Measurements from ENCODE around the gene PPP1R3E.
"Not testable (repeated sequence)": the region's sequence is repeated elsewhere in the genome, so short reads cannot be mapped to it uniquely, and the experiment has no call there.

Gene PPP1R3E, protein sequence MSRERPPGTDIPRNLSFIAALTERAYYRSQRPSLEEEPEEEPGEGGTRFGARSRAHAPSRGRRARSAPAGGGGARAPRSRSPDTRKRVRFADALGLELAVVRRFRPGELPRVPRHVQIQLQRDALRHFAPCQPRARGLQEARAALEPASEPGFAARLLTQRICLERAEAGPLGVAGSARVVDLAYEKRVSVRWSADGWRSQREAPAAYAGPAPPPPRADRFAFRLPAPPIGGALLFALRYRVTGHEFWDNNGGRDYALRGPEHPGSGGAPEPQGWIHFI

GRCh38 chr14:23302290-23303225 lies at the start of gene PPP1R3E:
Gene PPP1R3E, minus strand, starts transcription at chr14:23302859. Its CDS starts 283 bp downstream, at chr14:23302576.
- DNase-seq (ENCODE audit: low read depth in 2 of 2), result peak; percentile 70 to 83

GRCh38 chr14:23351681-23352505 lies 49.2 kb upstream of the PPP1R3E start:
- DNase-seq (ENCODE audit: low read depth in 2 of 2), result no peak

DNA sequence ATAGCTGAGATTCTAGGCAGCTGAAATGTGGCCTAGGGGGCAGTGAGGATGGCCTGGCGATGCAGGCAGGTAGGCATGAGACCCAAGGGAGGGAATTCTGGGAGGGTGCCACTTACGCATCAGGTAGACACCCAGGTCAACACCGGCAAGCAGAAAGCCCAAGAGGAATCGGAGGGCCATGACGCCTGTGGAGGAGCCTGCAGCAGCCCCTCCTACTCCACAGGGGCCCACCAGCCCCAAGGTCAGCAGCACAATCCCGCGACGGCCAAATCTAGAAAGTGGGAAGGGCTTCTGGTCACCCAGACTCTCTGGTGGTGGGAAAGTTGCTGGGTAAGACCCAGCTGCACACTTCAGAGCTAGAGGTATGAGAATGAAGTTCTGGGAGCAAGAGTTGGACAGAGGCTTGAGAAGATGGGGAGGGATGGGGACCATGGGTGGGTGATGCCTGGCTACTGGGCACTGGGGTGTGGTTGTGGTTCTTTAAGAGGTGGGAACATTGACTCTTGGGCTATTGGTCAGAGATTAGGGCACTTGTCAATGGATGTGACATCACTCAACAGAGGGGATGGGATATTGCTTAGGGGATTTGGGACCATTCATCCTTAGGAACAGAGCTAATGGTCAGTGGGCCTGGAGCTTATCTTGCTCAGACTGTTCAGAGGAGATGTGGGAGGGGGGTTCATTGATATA lies 46.6 kb upstream of the PPP1R3E start:
- no peak for DNase-seq (ENCODE audit: low read depth in 2 of 2)

GRCh38 chr14:23348297-23348655 lies 45.6 kb upstream of the PPP1R3E start:
- no peak for DNase-seq (ENCODE audit: low read depth in 2 of 2)

DNA sequence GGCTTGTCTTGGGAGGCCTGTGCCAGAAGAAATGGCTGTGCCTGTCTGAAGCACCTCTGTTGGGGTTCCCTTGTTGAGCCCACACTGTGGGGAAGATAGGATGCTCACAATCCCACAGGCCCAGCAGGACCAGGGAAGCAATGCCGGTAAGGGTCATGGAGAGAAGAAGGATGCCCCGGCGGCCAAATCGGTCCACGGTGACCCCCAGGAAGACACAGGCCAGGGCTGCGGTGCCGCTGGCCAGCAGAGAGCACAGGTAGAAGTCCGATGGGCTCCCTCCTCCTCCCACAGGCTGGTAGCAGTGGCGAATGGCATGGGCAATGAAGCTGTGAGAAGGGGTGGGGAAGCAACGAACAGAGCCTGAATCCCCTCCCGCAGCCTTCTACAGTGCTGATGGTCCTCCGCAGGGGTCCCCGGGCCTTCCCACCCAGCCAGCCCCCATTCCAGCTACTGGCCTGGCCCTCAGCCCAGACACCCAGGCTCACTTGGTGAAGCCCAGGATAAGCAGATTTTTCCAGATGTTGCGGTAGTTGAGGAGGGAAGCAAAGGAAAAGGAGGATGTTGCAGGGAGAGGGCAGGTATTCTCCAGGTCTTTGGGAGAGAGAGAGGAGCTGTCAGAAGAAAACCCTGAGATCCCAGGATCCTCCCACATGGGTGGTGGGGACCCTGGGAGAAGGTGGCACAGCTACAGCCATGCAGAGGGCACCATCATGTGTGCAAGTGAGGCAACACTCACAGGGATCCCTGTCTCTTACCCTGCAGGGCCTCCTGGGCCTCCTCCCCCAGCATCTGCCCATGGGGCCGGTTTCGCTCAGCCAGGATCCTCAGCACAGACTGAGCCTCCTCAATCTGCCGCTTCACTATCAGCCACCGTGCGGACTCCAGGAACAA lies 45.0 kb upstream of the PPP1R3E start:
- no peak for DNase-seq (ENCODE audit: low read depth in 2 of 2)

GRCh38 chr14:23346693-23347405 lies 44.2 kb upstream of the PPP1R3E start:
- no peak for DNase-seq (ENCODE audit: low read depth in 2 of 2)

DNA sequence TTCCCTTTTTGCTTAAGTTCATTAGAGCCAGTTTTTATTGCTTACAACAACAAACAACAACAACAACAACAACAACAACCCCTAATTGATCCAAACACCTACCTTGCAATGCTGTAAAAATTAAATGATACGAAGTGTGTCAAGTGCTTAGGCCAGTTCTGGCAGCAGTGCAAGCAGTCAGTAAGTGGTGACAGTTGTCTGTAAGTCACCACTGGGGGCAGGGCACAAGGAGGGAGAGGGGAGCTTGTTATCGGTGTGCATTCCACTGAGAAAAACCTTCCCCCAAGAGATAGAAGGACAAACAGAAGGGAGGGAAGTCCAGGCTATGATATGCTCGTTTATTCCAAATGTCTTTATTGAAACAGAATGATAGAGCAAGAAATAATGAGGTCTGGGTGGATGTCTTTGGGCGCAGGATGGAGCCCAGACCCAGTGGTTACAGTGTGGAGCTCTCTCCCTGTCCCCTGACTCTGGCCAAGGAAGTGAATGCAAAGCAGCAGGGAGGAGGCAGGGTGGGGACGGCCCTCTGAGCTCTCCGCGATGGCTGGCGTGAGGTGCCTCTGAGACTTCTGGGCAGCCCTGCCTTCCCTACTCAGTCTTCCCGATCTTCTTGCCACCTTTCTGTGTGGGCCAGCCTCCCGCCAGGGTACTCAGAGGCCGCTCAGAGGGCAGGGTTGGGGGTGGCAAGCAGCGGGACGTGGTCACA lies 43.5 kb upstream of the PPP1R3E start:
- no peak for DNase-seq (ENCODE audit: low read depth in 2 of 2)

DNA sequence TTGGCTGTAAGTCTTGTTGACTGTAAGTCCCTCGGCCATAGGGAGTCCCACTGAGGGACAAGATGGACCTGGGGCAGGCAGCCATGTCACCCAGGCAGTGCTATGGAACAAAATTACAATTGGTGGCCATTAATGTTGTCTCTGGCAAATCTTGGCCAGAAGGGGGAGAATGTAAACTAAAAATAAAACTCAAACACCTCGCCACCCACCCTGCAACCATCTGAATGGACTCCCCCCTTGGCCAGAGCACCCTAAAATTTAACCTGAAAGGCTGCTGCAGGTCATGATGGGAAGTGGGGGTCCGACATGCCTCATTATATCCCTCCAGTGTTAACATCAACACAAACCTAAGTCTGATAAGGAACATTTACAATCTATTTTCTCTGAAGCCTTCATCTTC lies 41.8 kb upstream of the PPP1R3E start:
- DNase-seq (ENCODE audit: low read depth in 2 of 2), result no peak

DNA sequence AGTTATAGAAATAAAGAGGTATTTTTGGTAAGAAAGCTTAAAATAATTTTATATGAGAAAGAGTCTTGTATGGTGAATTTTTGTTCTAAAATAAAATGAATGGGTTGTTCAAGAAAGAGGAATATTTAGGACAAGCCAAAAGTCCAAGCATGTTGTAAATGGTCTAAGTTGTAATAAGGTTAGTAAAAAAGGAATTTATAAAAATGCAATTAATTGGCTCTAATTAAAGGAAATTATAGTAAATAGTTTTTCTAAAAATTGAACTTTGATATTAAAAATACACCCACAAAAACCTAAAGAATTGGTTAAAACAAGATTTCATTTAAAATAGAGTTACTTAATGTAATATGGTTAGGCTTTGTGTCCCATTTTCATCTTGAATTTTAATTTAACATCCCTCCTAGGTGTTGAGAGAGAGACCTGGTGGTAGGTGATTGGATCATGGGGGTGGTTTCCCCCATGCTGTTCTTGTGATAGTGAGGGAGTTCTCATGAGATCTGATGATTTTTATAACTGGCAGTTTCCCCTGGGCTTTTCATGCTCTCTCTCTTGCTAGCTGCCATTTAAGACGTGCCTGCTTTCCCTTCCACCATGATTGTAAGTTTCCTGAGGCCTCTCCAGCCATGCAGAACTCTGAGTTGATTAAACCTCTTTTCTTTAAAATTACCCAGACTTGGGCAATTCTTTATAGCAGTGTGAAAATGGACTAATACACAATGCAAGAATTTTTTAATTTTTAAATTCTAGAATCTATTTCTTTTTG lies 37.0 kb upstream of the PPP1R3E start:
- no peak for DNase-seq (ENCODE audit: low read depth in 2 of 2)

DNA sequence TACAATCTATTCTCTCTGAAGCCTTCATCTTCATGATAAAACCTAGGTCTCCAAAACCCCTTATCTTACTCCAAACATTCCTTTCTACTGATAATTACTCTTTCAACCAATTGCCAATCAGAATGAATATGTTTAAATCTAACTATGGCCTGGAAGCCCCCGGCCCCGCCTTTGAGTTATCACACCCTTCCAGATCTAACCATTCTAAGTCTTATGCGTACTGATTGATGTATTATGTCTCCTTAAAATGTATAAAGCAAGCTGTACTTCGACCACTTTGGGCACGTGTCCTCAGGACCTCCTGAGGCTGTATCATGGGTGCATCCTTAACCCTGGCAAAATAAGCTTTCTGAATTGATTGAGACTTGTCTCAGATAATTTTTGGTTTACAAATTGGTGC lies 33.0 kb upstream of the PPP1R3E start:
- DNase-seq (ENCODE audit: low read depth in 2 of 2), result no peak

DNA sequence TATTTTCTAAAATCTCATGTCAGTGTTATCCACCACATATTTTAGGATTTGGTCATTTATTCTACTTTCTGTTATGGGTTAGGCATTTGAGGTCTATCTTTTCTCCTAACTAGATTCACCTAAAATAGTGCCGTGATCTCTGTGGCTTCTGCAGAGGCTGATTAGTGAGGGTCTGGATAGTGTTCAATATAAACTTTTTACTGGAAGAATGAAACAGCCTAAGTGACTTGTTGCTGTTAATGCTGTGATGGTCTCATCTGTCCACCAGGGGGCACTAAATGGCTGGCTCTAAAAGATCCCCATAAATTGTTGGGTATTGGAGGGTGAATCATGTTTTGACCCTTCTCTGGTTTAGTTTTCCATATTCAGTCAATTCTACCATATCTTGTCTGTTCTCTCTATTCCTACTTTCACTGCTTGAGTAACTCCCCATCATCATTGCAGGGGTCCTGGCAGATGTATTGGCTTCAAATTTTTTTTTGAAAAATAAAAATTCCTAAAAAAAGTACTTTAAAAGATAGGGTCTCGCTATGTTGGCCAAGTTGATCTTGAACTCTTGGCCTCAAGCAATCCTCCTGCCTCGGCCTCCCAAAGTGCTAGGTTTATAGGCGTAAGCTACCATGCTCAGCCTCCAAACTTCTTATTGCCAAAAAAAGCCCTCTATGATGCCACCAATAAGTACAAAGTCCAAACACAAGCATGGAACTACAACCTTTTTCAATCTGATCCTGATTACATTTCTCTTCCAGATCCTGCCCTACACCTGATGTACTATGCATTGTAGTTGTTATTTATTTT lies 25.5 kb upstream of the PPP1R3E start:
- peak; percentile 30 to 48 for DNase-seq (ENCODE audit: low read depth in 2 of 2)

DNA sequence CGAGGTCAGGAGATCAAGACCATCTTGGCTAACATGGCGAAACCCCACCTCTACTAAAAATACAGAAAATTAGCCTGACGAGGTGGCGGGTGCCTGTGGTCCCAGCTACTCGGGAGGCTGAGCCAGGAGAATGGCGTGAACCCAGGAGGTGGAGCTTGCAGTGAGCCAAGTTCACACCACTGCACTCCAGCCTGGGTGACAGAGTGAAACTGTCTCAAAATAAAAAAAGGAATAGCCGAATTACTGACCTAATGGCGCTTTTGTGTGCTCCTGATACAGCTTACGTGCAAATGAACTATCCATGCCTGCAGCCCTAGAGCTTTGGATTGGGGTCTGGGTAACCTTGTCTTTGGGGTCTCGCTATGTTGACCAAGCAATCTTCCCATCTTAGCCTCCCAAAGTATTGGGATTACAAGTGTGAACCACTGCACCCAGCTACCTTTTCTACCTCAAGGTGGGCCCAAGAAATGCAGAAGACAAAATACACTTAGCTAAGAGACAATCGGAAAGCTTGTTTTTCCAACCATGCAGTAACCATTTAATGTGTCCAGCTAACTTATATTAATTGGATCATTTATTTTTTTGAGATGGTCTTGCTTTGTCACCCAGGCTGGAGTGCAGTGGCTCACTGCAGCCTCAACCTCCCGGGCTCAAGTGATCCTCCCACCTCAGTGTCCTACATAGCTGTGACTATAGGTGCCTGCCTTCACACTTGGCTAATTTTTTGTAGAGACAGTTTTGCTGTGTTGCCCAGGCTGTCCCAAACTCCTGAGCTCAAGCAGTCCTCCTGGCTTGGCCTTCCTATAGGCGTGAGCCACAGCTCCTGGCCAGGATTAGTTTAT lies 24.1 kb upstream of the PPP1R3E start:
- DNase-seq (ENCODE audit: low read depth in 2 of 2), result no peak

GRCh38 chr14:23325746-23326145 lies 23.1 kb upstream of the PPP1R3E start:
- not testable (repeated sequence) for DNase-seq (ENCODE audit: low read depth in 2 of 2)

- DNase-seq (ENCODE audit: low read depth in 2 of 2), result no peak
Measured at GRCh38 chr14:23324993-23325392, 22.3 kb upstream of the PPP1R3E start.

DNA sequence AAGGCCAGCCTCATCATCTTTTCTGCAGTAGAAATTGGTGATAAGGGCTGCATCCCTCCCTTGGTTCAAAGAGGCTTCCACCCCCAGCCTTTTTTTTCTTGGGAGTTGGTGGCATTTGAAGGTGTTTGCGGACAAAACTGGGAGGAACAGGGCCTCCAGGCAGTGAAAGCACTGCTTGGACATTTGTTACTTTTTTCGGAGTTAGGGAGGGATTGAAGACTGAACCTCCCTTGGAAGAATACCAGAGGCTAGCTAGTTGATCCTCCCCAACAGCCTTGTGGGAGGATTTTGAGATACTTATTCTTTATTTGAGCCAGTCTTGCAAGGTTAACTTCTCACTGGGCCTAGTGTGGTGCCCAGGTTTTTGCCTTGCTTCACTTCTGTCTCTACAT lies 21.8 kb upstream of the PPP1R3E start:
- no peak for DNase-seq (ENCODE audit: low read depth in 2 of 2)

DNA sequence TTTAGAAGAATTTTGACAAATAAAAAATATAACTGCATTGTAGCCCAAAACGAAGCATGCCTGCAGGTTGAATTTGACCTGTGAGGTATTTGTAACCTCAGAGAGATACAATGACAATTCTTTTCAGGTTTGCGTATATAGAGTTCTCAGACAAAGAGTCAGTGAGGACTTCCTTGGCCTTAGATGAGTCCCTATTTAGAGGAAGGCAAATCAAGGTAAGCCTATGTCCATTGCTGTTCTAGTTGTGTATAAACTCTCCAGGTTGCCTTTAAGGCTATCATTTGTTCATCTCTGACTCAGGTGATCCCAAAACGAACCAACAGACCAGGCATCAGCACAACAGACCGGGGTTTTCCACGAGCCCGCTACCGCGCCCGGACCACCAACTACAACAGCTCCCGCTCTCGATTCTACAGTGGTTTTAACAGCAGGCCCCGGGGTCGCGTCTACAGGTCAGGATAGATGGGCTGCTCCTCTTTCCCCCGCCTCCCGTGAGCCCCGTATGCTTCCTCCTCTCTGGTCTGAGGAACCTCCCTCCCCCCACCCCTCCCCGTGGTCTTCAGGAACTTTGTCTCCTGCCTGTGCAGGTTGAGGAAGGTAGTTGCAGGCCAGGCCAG lies 21.3 kb upstream of the PPP1R3E start:
- no peak for DNase-seq (ENCODE audit: low read depth in 2 of 2)

All from activated CD8-positive, alpha-beta memory T cell treated with anti-CD3 and anti-CD28 coated beads for 4 hours (primary cell).